ENCODE measurements around the gene DHRSX. TPM values are rescaled to one million over a fixed set of nuclear protein-coding genes. Genes with fewer than 3 reads are reported as not detected.
"Not testable (repeated sequence)": the region's sequence is repeated elsewhere in the genome, so short reads cannot be mapped to it uniquely, and the experiment has no call there.

Gene DHRSX
- total and polyA plus RNA-seq, 2 donors from 2014 or later = 26.4 to 30.0 TPM

- Histone ChIP-seq H3K27ac (ENCODE audit: low read depth in 2 of 2, low read length in 2 of 2) (no peak overlapping the region), H3K4me3 (ENCODE audit: low read length in 3 of 3) (no peak overlapping the region), H3K36me3 (ENCODE audit: control insufficient read depth in 2 of 3, insufficient read depth in 3 of 3, low read length in 3 of 3) (no peaks in the 10 kb centered on the region), H3K27me3 (ENCODE audit: control insufficient read depth, insufficient read depth, low read length) (no peaks in the 10 kb centered on the region), H3K9ac (ENCODE audit: low read length in 3 of 3) (no peak overlapping the region), H3K9me3 (ENCODE audit: control insufficient read depth in 2 of 3, insufficient read depth in 1 of 3, low read length in 3 of 3) (no peaks in the 10 kb centered on the region), H3K4me1 (ENCODE audit: control insufficient read depth in 2 of 3, insufficient read depth in 2 of 3, low read depth in 1 of 3, low read length in 3 of 3) (no peaks in the 10 kb centered on the region)
- DNase-seq (no peak), FAIRE-seq (no peak)
- no peak for TF ChIP-seq CTCF (IDR thresholded peaks at IDR 0.05; ENCODE audit: borderline replicate concordance, extremely low read depth, insufficient read depth)
- intact Hi-C loops (cut with DNase I) = no loop called here
Observed at GRCh38 chrX:2474280-2474962, 26.4 kb downstream of the DHRSX start.

- H3K27ac ChIP-seq (ENCODE audit: low read depth in 2 of 2, low read length in 2 of 2); H3K4me3 ChIP-seq (ENCODE audit: low read length in 3 of 3); H3K4me1 ChIP-seq (ENCODE audit: control insufficient read depth in 2 of 3, insufficient read depth in 2 of 3, low read depth in 1 of 3, low read length in 3 of 3); H3K9me3 ChIP-seq (ENCODE audit: control insufficient read depth in 2 of 3, insufficient read depth in 1 of 3, low read length in 3 of 3); H3K9ac ChIP-seq (ENCODE audit: low read length in 3 of 3); FAIRE-seq; intact Hi-C loops (cut with DNase I); DNase-seq; H3K36me3 ChIP-seq (ENCODE audit: control insufficient read depth in 2 of 3, insufficient read depth in 3 of 3, low read length in 3 of 3); H3K27me3 ChIP-seq (ENCODE audit: control insufficient read depth, insufficient read depth, low read length): not testable (repeated sequence)
Observed at GRCh38 chrX:2473064-2473463, 27.7 kb downstream of the DHRSX start.

GRCh38 chrX:2471641-2472040 lies 29.1 kb downstream of the DHRSX start:
- H3K27me3 ChIP-seq (ENCODE audit: control insufficient read depth, insufficient read depth, low read length) = no peaks in the 10 kb centered on the region
- no peak overlapping the region for H3K4me3 ChIP-seq (ENCODE audit: low read length in 3 of 3)
- DNase-seq = no peak
- no peaks in the 10 kb centered on the region for H3K36me3 ChIP-seq (ENCODE audit: control insufficient read depth in 2 of 3, insufficient read depth in 3 of 3, low read length in 3 of 3)
- intact Hi-C loops (cut with DNase I) = no loop called here
- H3K27ac ChIP-seq (ENCODE audit: low read depth in 2 of 2, low read length in 2 of 2) = no peak overlapping the region
- no peak for FAIRE-seq
- no peaks in the 10 kb centered on the region for H3K9me3 ChIP-seq (ENCODE audit: control insufficient read depth in 2 of 3, insufficient read depth in 1 of 3, low read length in 3 of 3)
- H3K4me1 ChIP-seq (ENCODE audit: control insufficient read depth in 2 of 3, insufficient read depth in 2 of 3, low read depth in 1 of 3, low read length in 3 of 3) = no peaks in the 10 kb centered on the region
- H3K9ac ChIP-seq (ENCODE audit: low read length in 3 of 3) = no peak overlapping the region
- TF ChIP-seq CTCF (IDR thresholded peaks at IDR 0.05; ENCODE audit: borderline replicate concordance, extremely low read depth, insufficient read depth) = no peak

GRCh38 chrX:2471126-2471525 lies 29.6 kb downstream of the DHRSX start:
- H3K9me3 ChIP-seq (ENCODE audit: control insufficient read depth in 2 of 3, insufficient read depth in 1 of 3, low read length in 3 of 3); H3K27ac ChIP-seq (ENCODE audit: low read depth in 2 of 2, low read length in 2 of 2); DNase-seq; intact Hi-C loops (cut with DNase I); H3K27me3 ChIP-seq (ENCODE audit: control insufficient read depth, insufficient read depth, low read length); H3K9ac ChIP-seq (ENCODE audit: low read length in 3 of 3); H3K4me1 ChIP-seq (ENCODE audit: control insufficient read depth in 2 of 3, insufficient read depth in 2 of 3, low read depth in 1 of 3, low read length in 3 of 3); FAIRE-seq; H3K4me3 ChIP-seq (ENCODE audit: low read length in 3 of 3); H3K36me3 ChIP-seq (ENCODE audit: control insufficient read depth in 2 of 3, insufficient read depth in 3 of 3, low read length in 3 of 3): not testable (repeated sequence)

GRCh38 chrX:2469852-2470251 lies 30.9 kb downstream of the DHRSX start:
- H3K27me3 ChIP-seq (ENCODE audit: control insufficient read depth, insufficient read depth, low read length); H3K9ac ChIP-seq (ENCODE audit: low read length in 3 of 3); H3K27ac ChIP-seq (ENCODE audit: low read depth in 2 of 2, low read length in 2 of 2); intact Hi-C loops (cut with DNase I); H3K4me3 ChIP-seq (ENCODE audit: low read length in 3 of 3); H3K9me3 ChIP-seq (ENCODE audit: control insufficient read depth in 2 of 3, insufficient read depth in 1 of 3, low read length in 3 of 3); DNase-seq; FAIRE-seq; H3K36me3 ChIP-seq (ENCODE audit: control insufficient read depth in 2 of 3, insufficient read depth in 3 of 3, low read length in 3 of 3); H3K4me1 ChIP-seq (ENCODE audit: control insufficient read depth in 2 of 3, insufficient read depth in 2 of 3, low read depth in 1 of 3, low read length in 3 of 3): not testable (repeated sequence)
